Measurements from ENCODE around the gene MIER2.

DNA sequence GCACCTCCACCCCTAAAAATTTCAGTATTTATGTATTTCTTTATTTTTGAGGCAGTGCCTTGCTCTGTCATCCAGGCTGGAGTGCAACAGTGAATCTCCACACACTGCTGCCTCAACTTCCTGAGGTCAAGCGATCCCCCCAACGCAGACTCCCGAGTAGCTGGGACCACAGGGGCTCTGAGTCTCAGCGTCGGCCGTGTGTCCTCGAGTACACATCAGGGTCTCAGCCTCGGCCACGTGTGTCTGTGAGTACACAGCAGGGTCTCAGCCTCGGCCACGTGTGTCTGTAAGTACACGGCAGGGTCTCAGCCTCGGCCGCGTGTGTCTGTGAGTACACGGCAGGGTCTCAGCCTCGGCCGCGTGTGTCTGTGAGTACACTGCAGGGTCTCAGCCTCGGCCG is 43.2 kb upstream of the MIER2 start:
- no peak for TF ChIP-seq TAF1 (IDR thresholded peaks at IDR 0.05; ENCODE audit: borderline replicate concordance, low read depth, low read length)
- no peak for TF ChIP-seq RAD21 (IDR thresholded peaks at IDR 0.05; ENCODE audit: low read length)
- TF ChIP-seq, protein P1, sequence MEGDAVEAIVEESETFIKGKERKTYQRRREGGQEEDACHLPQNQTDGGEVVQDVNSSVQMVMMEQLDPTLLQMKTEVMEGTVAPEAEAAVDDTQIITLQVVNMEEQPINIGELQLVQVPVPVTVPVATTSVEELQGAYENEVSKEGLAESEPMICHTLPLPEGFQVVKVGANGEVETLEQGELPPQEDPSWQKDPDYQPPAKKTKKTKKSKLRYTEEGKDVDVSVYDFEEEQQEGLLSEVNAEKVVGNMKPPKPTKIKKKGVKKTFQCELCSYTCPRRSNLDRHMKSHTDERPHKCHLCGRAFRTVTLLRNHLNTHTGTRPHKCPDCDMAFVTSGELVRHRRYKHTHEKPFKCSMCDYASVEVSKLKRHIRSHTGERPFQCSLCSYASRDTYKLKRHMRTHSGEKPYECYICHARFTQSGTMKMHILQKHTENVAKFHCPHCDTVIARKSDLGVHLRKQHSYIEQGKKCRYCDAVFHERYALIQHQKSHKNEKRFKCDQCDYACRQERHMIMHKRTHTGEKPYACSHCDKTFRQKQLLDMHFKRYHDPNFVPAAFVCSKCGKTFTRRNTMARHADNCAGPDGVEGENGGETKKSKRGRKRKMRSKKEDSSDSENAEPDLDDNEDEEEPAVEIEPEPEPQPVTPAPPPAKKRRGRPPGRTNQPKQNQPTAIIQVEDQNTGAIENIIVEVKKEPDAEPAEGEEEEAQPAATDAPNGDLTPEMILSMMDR (IDR thresholded peaks at IDR 0.05): no peak
- no peak for TF ChIP-seq POLR2AphosphoS5 (IDR thresholded peaks at IDR 0.05; ENCODE audit: low read depth, low read length)
- TF ChIP-seq, protein P2, sequence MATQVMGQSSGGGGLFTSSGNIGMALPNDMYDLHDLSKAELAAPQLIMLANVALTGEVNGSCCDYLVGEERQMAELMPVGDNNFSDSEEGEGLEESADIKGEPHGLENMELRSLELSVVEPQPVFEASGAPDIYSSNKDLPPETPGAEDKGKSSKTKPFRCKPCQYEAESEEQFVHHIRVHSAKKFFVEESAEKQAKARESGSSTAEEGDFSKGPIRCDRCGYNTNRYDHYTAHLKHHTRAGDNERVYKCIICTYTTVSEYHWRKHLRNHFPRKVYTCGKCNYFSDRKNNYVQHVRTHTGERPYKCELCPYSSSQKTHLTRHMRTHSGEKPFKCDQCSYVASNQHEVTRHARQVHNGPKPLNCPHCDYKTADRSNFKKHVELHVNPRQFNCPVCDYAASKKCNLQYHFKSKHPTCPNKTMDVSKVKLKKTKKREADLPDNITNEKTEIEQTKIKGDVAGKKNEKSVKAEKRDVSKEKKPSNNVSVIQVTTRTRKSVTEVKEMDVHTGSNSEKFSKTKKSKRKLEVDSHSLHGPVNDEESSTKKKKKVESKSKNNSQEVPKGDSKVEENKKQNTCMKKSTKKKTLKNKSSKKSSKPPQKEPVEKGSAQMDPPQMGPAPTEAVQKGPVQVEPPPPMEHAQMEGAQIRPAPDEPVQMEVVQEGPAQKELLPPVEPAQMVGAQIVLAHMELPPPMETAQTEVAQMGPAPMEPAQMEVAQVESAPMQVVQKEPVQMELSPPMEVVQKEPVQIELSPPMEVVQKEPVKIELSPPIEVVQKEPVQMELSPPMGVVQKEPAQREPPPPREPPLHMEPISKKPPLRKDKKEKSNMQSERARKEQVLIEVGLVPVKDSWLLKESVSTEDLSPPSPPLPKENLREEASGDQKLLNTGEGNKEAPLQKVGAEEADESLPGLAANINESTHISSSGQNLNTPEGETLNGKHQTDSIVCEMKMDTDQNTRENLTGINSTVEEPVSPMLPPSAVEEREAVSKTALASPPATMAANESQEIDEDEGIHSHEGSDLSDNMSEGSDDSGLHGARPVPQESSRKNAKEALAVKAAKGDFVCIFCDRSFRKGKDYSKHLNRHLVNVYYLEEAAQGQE (IDR thresholded peaks at IDR 0.05; ENCODE audit: low read depth, low read length): no peak
- TF ChIP-seq TEAD4 (IDR thresholded peaks at IDR 0.05; ENCODE audit: borderline replicate concordance, insufficient read depth): no peak
- no peak for TF ChIP-seq NFIC (IDR thresholded peaks at IDR 0.05; ENCODE audit: borderline replicate concordance)
- TF ChIP-seq, protein P3, sequence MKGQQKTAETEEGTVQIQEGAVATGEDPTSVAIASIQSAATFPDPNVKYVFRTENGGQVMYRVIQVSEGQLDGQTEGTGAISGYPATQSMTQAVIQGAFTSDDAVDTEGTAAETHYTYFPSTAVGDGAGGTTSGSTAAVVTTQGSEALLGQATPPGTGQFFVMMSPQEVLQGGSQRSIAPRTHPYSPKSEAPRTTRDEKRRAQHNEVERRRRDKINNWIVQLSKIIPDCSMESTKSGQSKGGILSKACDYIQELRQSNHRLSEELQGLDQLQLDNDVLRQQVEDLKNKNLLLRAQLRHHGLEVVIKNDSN (IDR thresholded peaks at IDR 0.05; ENCODE audit: borderline replicate concordance, low read depth): no peak
- no peak for TF ChIP-seq GATA2 (CRISPR knock-in tag; IDR thresholded peaks at IDR 0.05)
- TF ChIP-seq, protein P4, sequence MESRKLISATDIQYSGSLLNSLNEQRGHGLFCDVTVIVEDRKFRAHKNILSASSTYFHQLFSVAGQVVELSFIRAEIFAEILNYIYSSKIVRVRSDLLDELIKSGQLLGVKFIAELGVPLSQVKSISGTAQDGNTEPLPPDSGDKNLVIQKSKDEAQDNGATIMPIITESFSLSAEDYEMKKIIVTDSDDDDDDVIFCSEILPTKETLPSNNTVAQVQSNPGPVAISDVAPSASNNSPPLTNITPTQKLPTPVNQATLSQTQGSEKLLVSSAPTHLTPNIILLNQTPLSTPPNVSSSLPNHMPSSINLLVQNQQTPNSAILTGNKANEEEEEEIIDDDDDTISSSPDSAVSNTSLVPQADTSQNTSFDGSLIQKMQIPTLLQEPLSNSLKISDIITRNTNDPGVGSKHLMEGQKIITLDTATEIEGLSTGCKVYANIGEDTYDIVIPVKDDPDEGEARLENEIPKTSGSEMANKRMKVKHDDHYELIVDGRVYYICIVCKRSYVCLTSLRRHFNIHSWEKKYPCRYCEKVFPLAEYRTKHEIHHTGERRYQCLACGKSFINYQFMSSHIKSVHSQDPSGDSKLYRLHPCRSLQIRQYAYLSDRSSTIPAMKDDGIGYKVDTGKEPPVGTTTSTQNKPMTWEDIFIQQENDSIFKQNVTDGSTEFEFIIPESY (IDR thresholded peaks at IDR 0.05; ENCODE audit: borderline replicate concordance, low read depth): no peak
- no peak for TF ChIP-seq EP300 (IDR thresholded peaks at IDR 0.05; ENCODE audit: borderline replicate concordance in 1 of 2, low read depth in 1 of 2, low read length in 1 of 2)
- TF ChIP-seq, protein P5, sequence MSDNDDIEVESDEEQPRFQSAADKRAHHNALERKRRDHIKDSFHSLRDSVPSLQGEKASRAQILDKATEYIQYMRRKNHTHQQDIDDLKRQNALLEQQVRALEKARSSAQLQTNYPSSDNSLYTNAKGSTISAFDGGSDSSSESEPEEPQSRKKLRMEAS (IDR thresholded peaks at IDR 0.05; ENCODE audit: low read depth): no peak
- no peak for TF ChIP-seq ELF1 (IDR thresholded peaks at IDR 0.05)
